DOHH2 (cell line): ENCODE measurements around the gene ZNG1A.
"Not testable (repeated sequence)": the region's sequence is repeated elsewhere in the genome, so short reads cannot be mapped to it uniquely, and the experiment has no call there.

Experiments
- EZH2phosphoT487 ChIP-seq: fragments of 200-600 bp; sonication (generic); IDR thresholded peaks from 2 replicates; pipeline ENCODE4 v1.6.1; 2017; ENCODE audit warnings: borderline replicate concordance, mild to moderate bottlenecking, antibody characterized with exemption, low read length, moderate library complexity, mixed read lengths
- TF ChIP-seq, protein P1 (sequence below): fragments of 200-600 bp; sonication (generic); IDR thresholded peaks from one replicate; pipeline ENCODE4 v1.5.1; 2014; ENCODE audit warnings: antibody characterized with exemption, mild to moderate bottlenecking, low read depth, low read length; ENCODE audit not compliant: poor library complexity, severe bottlenecking

DNA sequence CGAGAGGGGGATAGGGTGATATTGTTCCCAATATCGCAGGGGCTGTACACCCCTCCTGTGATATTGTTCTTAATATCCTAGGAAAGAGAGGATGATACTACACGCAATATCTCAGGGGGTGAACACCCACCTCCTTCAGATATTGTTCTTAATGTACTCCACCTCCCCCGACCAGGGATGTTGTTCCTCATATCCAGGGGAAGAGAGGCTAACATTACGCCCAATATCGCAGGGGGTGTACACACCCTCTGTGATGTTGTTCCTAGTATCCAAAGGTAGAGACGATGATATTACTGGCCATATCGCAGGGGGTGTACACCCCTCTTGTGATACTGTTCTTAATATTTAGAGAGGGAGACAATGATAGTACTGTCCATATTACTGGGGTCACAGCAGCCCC, 72.9 kb downstream of the ZNG1A start:
- TF ChIP-seq, protein P1, sequence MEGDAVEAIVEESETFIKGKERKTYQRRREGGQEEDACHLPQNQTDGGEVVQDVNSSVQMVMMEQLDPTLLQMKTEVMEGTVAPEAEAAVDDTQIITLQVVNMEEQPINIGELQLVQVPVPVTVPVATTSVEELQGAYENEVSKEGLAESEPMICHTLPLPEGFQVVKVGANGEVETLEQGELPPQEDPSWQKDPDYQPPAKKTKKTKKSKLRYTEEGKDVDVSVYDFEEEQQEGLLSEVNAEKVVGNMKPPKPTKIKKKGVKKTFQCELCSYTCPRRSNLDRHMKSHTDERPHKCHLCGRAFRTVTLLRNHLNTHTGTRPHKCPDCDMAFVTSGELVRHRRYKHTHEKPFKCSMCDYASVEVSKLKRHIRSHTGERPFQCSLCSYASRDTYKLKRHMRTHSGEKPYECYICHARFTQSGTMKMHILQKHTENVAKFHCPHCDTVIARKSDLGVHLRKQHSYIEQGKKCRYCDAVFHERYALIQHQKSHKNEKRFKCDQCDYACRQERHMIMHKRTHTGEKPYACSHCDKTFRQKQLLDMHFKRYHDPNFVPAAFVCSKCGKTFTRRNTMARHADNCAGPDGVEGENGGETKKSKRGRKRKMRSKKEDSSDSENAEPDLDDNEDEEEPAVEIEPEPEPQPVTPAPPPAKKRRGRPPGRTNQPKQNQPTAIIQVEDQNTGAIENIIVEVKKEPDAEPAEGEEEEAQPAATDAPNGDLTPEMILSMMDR: not testable (repeated sequence)
- not testable (repeated sequence) for TF ChIP-seq EZH2phosphoT487
